HepG2 (cell line): ENCODE data around the gene UBE2D4. TPM values are rescaled to one million over a fixed set of nuclear protein-coding genes. Genes with fewer than 3 reads are reported as not detected.

ENCODE experiments used
- ATAC-seq: fragments of 200-7000 bp; cut with Tn5 transposase; 3 replicates; pipeline ENCODE4 v1.9.1; 2020; ENCODE audit warnings: mild to moderate bottlenecking, moderate library complexity
- BruUV-seq: library from RNA; stranded (reverse); fragments of 400-500 nt; replicated peaks from 2 replicates; lab custom pipeline; 2021; lab: Mats Ljungman, UMichigan
- CTCF ChIA-PET: fragments of 300-600 bp; formaldehyde crosslinking; extraction: SDS; loops from one replicate; lab custom pipeline; 2021; ENCODE audit warnings: low total read pairs, inconsistent platforms, low intra/inter-chr PET ratio; lab: Yijun Ruan, JAX
- POLR2A ChIA-PET: fragments of 350-600 bp; sonication (Branson Sonifier 250); formaldehyde crosslinking; loops from one replicate; lab custom pipeline; 2020; ENCODE audit warnings: antibody characterized with exemption, inconsistent platforms; lab: Yijun Ruan, JAX
- DNase-seq: peaks from one replicate; pipeline ENCODE4 v3.0.0-alpha.2; 2015; ENCODE audit warnings: low spot score
- FAIRE-seq: peaks from 3 replicates; lab custom pipeline; 2011; peaks lifted over from hg19 to GRCh38; lab: Jason Lieb, UNC
- H2AFZ ChIP-seq: one replicate; pipeline ENCODE4 v1.6.1; 2011; ENCODE audit warnings: low read length, inconsistent platforms
- H3K27ac ChIP-seq: fragments of 300-600 bp; 3 replicates; pipeline ENCODE4 v1.8.0; 2011; ENCODE audit warnings: mixed run types, mild to moderate bottlenecking, mixed read lengths, low read length, inconsistent platforms; ENCODE audit not compliant: insufficient read depth; ENCODE audit errors: extremely low read length
- H3K27me3 ChIP-seq, 2 experiments: fragments of 200-600 bp in 1 of 2; 2 replicates in 1 of 2; 3 replicates in 1 of 2; pipeline versions ENCODE4 v1.6.0 to v1.8.0; 2011; ENCODE audit warnings: low read length in 2 of 2, mild to moderate bottlenecking in 2 of 2, moderate library complexity in 2 of 2, inconsistent platforms in 1 of 2; ENCODE audit not compliant: insufficient read depth in 2 of 2, control insufficient read depth in 1 of 2
- H3K36me3 ChIP-seq, 2 experiments: fragments of 200-600 bp in 1 of 2; replicated peaks in 1 of 2; 2 replicates in 1 of 2; 3 replicates in 1 of 2; pipeline versions ENCODE4 v1.5.1 to v1.8.0; 2011; ENCODE audit warnings: low read length in 2 of 2, inconsistent platforms in 1 of 2; ENCODE audit not compliant: insufficient read depth in 2 of 2, control insufficient read depth in 1 of 2
- H3K4me1 ChIP-seq: 2 replicates; pipeline ENCODE4 v1.5.1; 2012; ENCODE audit warnings: low read length, inconsistent platforms; ENCODE audit not compliant: insufficient read depth
- H3K4me2 ChIP-seq: 2 replicates; pipeline ENCODE4 v1.6.0; 2011; ENCODE audit warnings: low read depth, low read length, inconsistent platforms
- H3K4me3 ChIP-seq, 3 experiments: fragments of 200-600 bp in 1 of 3; sonication (generic), shearing (Covaris generic) in 1 of 3; replicated peaks in 1 of 3; 2 replicates each; pipeline ENCODE4 v1.5.1; 2011 to 2016; ENCODE audit warnings: low read length in 3 of 3, inconsistent platforms in 2 of 3, low read depth in 2 of 3, mild to moderate bottlenecking in 2 of 3, control low read depth in 1 of 3, mixed read lengths in 1 of 3; ENCODE audit not compliant: insufficient read depth in 1 of 3
- H3K79me2 ChIP-seq: one replicate; pipeline ENCODE4 v1.6.1; 2011; ENCODE audit warnings: low read length, inconsistent platforms; ENCODE audit not compliant: insufficient read depth
- H3K9ac ChIP-seq: 2 replicates; pipeline ENCODE4 v1.6.0; 2011; ENCODE audit warnings: mild to moderate bottlenecking, low read depth, low read length, inconsistent platforms; ENCODE audit not compliant: insufficient read depth
- H3K9me3 ChIP-seq: 2 replicates; pipeline ENCODE4 v1.5.1; 2012; ENCODE audit warnings: mild to moderate bottlenecking, low read length
- H4K20me1 ChIP-seq: 2 replicates; pipeline ENCODE4 v1.6.0; 2011; ENCODE audit warnings: inconsistent platforms, mild to moderate bottlenecking, low read length, moderate library complexity; ENCODE audit not compliant: insufficient read depth
- ELF4 ChIP-seq: sonication (generic); formaldehyde crosslinking; IDR thresholded peaks from 2 replicates; pipeline ENCODE4 v1.5.0; 2020; ENCODE audit warnings: missing genetic modification reagents, mild to moderate bottlenecking, moderate library complexity, borderline replicate concordance
- ERF ChIP-seq: IDR thresholded peaks from 2 replicates; pipeline ENCODE4 v1.6.1; 2018; ENCODE audit warnings: missing biosample characterization, missing genetic modification reagents
- TBP ChIP-seq: sonication (generic); formaldehyde crosslinking; IDR thresholded peaks from 2 replicates; pipeline ENCODE4 v1.5.0; 2020; ENCODE audit warnings: missing genetic modification reagents
- ZNF331 ChIP-seq: sonication (generic); formaldehyde crosslinking; IDR thresholded peaks from 2 replicates; pipeline ENCODE4 v1.4.0; 2020; ENCODE audit warnings: missing genetic modification reagents
- ZNF441 ChIP-seq: sonication (generic); formaldehyde crosslinking; IDR thresholded peaks from 2 replicates; pipeline ENCODE4 v1.7.0; 2021; ENCODE audit warnings: missing genetic modification reagents, borderline replicate concordance
- WGBS: methylation state at CpG from one replicate; pipeline ENCODE4 v1.1.6; 2017; ENCODE audit warnings: low lambda C conversion rate; 5-methylcytosine and 5-hydroxymethylcytosine counted together
- in situ Hi-C: cut with HindIII; loops from 2 replicates; pipeline ENCODE4 v1.10.0; 2017; ENCODE audit warnings: low pct_unique_long_range_greater_than_20kb; ENCODE audit not compliant: extremely low pct_ligation_motif_present
- intact Hi-C: fragments of 100-400 bp; cut with micrococcal nuclease; formaldehyde crosslinking; loops from one replicate; pipeline ENCODE4 v1.10.0; 2022; ENCODE audit not compliant: unreplicated experiment
- polyA plus RNA-seq, 8 experiments: library from polyadenylated mRNA; depleted of rRNA in 3 of 8; stranded (reverse) in 7 of 8; unstranded in 1 of 8; fragments of >200 nt; fragmentation: Illumina TruSeq in 4 of 8; extraction: Trizol in 4 of 8; gene quantifications; 2 replicates each; pipeline versions ENCODE4 v1.2.1 to v1.2.3, GENCODE V29; 2011 to 2016; ENCODE audit warnings: low read depth in 4 of 8, missing spikeins in 1 of 8, mixed read lengths in 1 of 8; ENCODE audit not compliant: insufficient read depth in 1 of 8
- total RNA-seq, 5 experiments: library from RNA; depleted of rRNA; stranded (reverse); fragments of >200 nt; fragmentation: Illumina TruSeq; extraction: Trizol; gene quantifications; 2 replicates each; pipeline ENCODE4 v1.2.3, GENCODE V29; 2016; ENCODE audit warnings: low read depth in 1 of 5
- TF ChIP-seq, protein P1 (sequence below): sonication (generic); formaldehyde crosslinking; conservative IDR thresholded peaks from 2 replicates; pipeline ENCODE4 v1.8.0; 2022; ENCODE audit warnings: mild to moderate bottlenecking, moderate library complexity, missing genetic modification reagents
- TF ChIP-seq, protein P2 (sequence below): sonication (generic); formaldehyde crosslinking; IDR thresholded peaks from 2 replicates; pipeline ENCODE4 v1.4.0; 2020; ENCODE audit warnings: missing genetic modification reagents

Gene UBE2D4
- total and polyA plus RNA-seq, 2 of the 13 experiments (the other 11 are each of a cell fraction or from before 2014, with no cell fraction given): 9.9 to 16.0 TPM

DNA sequence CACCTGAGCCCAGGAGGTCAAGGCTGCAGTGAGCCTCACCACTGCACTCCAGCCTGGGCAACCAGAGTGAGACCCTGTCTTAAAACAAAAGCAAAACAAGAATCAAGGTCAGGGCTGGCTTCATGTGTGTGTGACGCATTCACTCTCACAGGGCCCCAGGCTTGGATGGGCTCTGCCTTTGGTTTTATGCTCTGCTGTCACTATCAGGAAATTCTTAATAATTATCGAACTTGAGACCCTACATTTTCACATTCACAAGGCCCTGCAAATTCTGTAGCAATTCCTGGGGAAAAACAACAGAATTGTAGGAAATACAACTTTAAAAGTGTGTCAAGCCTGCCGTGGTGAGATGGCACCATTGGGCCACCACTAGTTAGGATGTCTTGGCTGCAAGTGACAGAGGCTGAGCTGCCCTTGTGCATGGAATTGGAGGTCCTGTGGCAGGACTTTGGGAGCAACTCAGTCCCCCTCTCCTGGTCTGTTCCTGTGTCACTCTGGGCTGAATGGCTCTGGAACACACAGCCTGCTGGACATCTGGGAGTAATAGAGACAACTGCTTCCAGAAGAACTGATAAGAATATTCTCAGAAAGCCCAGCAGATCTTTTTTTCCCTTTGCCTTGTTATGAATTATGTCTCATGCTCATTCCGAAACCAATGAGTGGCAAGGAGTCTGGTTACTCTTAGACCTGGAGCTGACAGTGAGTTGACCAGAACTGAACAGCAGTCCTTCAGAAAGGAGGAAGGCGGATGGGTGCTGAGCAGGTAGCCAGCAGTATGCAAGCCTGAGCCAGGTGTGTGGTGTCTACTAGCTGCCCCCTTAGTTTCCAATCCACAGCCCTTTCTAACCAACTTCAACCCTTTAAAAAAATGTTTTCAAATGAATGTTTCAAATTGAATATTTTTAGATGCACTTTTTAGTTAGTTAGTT lies 3.6 kb downstream of the UBE2D4 start:
- no peaks in the 10 kb centered on the region for H4K20me1 ChIP-seq
- DNase-seq (no peak), ATAC-seq (no peak), FAIRE-seq (no peak)
- H2AFZ ChIP-seq: no peak overlapping the region
- in situ Hi-C loops (no loop called here), intact Hi-C loops (no loop called here)
- H3K27me3 ChIP-seq: no peaks in the 10 kb centered on the region
- no peaks in the 10 kb centered on the region for H3K9me3 ChIP-seq
- ChIA-PET POLR2A (no interaction called here), CTCF (no interaction called here)
- H3K4me2 ChIP-seq: no peak overlapping the region
- WGBS: 76% methylated on average over 5 of the region's 5 CpGs
- H3K27ac ChIP-seq: no peak overlapping the region
- no peak overlapping the region for H3K9ac ChIP-seq
- BruUV-seq: no TSS peak
- no peaks in the 10 kb centered on the region for H3K79me2 ChIP-seq
- H3K4me1 ChIP-seq: peaks cover 28% of the 10 kb centered on the region
- TF ChIP-seq ERF (CRISPR knock-in tag) (no peak), TBP (CRISPR knock-in tag) (no peak), ZNF441 (CRISPR knock-in tag) (no peak), ELF4 (no peak), ZNF331 (CRISPR knock-in tag) (peak; percentile 100)
- TF ChIP-seq, protein P1, sequence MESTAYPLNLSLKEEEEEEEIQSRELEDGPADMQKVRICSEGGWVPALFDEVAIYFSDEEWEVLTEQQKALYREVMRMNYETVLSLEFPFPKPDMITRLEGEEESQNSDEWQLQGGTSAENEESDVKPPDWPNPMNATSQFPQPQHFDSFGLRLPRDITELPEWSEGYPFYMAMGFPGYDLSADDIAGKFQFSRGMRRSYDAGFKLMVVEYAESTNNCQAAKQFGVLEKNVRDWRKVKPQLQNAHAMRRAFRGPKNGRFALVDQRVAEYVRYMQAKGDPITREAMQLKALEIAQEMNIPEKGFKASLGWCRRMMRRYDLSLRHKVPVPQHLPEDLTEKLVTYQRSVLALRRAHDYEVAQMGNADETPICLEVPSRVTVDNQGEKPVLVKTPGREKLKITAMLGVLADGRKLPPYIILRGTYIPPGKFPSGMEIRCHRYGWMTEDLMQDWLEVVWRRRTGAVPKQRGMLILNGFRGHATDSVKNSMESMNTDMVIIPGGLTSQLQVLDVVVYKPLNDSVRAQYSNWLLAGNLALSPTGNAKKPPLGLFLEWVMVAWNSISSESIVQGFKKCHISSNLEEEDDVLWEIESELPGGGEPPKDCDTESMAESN (CRISPR knock-in tag): no peak
- TF ChIP-seq, protein P2, sequence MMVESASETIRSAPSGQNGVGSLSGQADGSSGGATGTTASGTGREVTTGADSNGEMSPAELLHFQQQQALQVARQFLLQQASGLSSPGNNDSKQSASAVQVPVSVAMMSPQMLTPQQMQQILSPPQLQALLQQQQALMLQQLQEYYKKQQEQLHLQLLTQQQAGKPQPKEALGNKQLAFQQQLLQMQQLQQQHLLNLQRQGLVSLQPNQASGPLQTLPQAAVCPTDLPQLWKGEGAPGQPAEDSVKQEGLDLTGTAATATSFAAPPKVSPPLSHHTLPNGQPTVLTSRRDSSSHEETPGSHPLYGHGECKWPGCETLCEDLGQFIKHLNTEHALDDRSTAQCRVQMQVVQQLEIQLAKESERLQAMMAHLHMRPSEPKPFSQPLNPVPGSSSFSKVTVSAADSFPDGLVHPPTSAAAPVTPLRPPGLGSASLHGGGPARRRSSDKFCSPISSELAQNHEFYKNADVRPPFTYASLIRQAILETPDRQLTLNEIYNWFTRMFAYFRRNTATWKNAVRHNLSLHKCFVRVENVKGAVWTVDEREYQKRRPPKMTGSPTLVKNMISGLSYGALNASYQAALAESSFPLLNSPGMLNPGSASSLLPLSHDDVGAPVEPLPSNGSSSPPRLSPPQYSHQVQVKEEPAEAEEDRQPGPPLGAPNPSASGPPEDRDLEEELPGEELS (CRISPR knock-in tag): no peak
- H3K36me3 ChIP-seq: no peaks in the 10 kb centered on the region
- H3K4me3 ChIP-seq: no peak overlapping the region
